Testis (tissue), 2 donors: ENCODE results near the gene TTC23.

Source experiments
- CTCF ChIP-seq, 3 experiments: fragments of 450-650 bp in 2 of 3; fragments of 200-600 bp in 1 of 3; sonication (generic) in 1 of 3; IDR thresholded peaks; one replicate each; pipeline ENCODE4 v1.5.1; 2016 to 2019; ENCODE audit warnings: antibody characterized with exemption in 3 of 3, mild to moderate bottlenecking in 2 of 3, moderate library complexity in 1 of 3
- POLR2A ChIP-seq: fragments of 450-650 bp; IDR thresholded peaks from one replicate; pipeline ENCODE4 v1.6.1; 2017; ENCODE audit warnings: antibody characterized with exemption, mild to moderate bottlenecking, moderate library complexity

DNA sequence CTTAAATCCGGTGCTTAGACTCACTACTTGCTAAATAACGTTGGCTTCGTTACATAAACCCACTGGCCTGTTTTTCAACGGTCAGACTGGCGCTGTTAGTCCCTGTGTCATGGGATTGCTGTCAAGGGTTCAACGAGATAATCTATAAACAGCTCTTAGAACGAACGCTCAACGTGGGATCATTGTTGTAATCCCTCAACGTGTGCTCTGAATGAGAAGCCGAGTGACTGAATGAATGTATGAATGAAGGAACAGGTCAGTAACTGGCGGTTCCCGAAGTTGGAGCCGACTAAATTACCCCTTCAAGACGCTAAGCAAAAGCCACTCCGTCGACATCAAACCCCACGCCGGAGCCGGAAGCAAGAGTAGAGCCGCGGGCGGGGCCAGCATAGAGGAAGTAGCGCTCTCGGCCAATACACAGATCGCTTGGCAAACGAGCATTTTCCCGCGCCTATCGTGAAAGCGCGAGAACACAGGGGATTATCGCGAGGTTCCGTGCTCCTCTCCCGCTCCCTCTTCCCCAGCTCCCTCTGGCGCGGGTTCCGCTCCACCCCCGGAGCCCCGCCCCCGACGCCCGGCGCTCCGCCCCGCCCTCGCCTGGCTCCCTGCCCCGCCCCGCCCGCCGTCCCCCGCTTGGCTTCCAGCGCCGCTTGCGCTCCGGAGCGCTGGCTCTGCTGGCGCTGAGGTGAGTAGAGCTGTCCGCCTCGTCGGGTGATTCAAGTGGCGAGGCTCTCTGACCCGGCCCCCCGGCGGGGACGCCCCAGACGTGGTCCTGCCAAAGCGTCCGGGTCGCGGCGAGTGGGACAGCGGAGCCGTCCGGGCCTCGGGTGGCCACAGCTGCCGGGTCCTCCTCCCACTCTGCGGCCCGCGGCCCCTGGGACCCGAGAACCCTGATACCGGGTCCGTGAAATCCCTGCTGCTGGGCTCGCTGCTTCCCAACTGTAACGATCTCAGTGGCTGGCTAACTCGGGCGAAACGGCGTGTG is 1.8 kb upstream of the TTC23 start, which contains the start of gene LRRC28:
- no peak for TF ChIP-seq CTCF (IDR thresholded peaks at IDR 0.05)
- TF ChIP-seq POLR2A: peak; percentile 50
